Left renal pelvis (tissue), 4 donors: ENCODE data around the gene SLC39A6. TPM values are rescaled to one million over a fixed set of nuclear protein-coding genes. Genes with fewer than 3 reads are reported as not detected.
"Not testable (repeated sequence)": the region's sequence is repeated elsewhere in the genome, so short reads cannot be mapped to it uniquely, and the experiment has no call there.

Experiments used
- DNase-seq, 4 donors: peaks; one replicate each; pipeline ENCODE4 v3.0.0-alpha.2; 2013; ENCODE audit warnings: low read depth in 4 of 4, low spot score in 3 of 4
- polyA plus RNA-seq, 4 donors: library from polyadenylated mRNA; unstranded; fragments of 120-200 nt; gene quantifications; one replicate each; pipeline ENCODE4 v1.2.1, GENCODE V29; 2013; ENCODE audit not compliant: insufficient read length in 4 of 4

SLC39A6 gene
- polyA plus RNA-seq, 4 donors: 54.2 to 89.5 (median 81.4) TPM

DNA sequence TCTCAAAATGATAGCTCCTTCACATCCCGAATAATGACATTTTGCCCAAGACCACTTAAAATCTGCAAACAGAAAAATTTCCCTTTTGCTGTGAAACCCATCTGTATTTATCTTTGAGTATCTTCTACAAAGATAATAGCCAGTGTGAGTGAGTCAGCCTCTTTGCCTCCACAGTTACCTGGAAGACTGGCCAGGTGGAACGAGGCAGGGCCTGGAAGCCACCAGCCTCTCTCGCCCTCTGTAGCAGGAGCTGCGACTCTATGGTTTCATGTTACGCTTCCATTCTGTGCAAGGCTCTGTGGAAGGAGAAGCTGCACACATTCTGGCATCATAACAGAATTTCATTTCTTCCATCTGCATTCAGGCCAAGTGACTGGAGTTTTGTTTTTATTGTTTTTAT lies 10.1 kb upstream of the SLC39A6 start:
- no peak for DNase-seq

DNA sequence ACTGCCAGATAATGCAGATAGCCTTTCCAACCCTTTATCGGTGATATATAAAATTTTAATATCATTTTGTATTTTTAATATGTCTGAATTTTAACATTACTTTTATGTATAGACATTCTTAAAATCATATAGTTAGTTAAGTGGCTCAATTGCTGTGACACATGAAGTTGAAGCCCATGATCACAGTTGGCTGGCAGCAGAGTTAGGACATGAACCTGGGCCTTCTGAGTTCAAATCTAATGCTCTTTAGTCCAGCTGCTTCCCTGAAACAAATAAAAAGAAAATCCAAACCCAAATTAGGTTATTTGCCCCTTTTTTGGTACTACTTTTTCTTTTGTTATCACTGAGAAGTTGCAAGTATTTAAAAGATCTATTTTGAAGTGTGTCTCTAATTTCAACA lies 6.1 kb upstream of the SLC39A6 start:
- no peak for DNase-seq

DNA sequence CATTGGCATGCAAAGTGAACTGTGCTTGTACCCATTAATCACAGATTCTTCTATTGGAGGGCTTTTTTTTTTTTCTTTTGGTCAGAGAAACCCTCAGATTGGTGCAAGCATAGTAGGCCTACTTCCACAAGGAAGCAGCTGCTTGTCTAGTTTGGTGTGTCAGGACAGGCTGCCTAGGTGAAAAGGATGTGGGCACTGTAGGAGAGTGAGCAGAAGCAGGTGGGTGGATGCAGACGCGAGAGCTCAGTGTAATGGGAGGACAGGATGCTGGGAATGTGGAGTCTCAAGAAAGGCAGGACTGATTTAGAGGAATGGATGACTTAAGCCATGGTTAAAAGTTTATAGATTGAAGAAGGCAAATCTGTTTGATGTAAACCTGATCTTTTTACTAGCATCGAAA lies 3.6 kb upstream of the SLC39A6 start:
- DNase-seq: no peak

DNA sequence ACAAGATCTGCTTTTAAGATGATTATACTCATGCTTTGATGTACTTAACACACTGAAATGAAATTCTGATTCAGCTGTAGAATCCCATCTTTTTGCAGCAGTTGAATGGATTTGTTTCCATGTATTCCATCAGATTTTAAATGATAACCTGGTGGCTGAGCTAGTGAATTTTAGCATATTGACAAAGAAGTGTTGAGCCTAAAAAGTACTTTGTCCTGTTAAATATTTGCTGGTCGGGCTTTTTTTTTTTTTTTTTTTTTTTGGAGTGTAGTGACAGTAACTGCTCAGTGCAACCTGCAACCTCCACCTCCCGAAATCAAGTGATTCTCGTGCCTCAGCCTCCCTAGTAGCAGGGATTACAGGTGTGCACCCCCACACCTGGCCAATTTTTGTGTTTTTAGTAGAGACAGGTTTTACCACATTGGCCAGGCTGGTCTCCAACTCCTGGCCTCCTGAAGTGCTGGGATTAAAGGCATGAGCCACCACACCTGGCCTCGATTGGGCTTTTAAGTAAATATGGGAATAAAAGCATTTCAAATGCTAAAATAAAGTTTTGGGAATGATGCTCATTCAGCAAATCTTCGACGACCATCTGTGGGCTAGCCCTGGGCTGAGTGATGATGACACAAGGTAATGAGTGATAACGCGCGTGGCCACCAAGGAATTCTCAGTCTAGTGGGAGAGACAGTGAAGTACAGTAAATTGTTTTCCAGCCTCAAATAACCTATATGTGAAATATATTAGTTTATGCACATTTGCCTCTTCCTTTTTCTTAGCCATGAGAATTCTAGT lies 2.7 kb upstream of the SLC39A6 start:
- no peak for DNase-seq

DNA sequence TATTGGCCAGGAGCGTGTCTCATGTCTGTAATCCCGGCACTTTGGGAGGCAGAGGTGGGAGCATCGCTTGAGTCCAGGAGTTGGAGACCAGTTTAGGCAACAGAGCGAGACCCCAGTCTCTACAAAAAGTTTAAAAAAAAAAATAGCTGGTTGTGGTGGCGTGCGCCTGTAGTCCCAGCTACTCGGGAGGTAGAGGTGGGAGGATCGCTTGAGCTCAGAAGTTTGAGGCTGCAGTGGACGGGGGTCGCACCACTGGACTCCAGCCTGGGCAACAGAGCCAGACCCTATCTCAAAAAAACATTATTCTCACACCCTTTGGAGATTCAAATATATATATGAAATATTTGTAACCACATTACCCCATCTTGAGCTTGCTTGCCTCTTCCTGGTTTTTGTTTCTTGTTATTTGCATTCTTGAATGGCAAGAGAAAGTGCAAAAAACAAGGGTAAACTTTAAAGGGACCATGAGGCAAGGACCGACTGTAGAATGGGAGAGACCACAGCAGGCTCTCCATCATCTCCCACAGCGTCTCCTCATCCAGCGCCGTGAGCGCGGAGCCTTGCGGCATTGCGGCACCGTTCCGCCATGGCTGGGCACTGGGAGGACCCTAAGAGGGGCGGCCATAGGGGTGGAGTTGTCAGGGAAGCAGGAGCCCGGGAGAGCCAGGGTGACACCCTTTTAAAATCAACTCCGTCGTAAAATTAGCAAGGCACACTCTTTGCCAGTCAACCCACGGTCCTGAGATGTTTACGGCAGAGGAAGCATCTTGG lies 1.9 kb upstream of the SLC39A6 start:
- DNase-seq: no peak

DNA sequence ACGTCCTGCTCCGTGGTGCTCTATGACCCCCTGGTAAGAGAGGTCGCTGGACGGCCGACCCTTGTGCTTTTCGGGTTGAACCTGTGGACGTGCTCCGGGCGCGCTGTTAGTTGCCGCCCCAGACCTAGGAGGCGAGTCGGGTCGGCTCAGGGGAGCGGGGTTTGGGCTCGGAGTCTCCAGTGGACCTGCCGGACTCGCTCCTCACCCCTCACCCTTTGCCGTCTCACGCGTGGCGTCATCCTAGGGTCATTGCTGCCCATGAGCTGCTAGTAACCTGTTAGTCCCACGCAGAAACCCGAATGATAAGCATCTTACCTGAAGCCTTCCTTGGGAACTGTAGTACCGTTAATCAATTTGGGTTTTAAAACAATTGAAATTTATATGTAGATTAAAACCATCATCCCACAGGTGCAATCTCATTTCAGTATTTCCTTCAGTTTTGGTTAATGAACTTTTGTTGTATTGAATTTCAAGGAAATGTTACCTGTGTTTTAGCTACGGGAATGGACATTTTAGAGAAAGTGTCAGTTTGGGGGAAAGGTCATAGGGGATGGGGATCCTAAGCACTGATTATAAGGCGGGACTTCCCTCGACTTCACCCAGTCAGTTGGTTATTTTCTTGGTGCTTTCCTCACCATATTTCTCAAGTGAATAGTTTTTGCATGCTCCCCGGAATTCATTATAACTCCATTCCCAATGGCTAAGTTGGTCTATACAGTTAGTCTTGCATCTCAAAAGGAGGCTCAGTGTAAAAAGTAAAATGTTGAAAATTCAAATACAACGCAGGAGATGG lies 1.1 kb upstream of the SLC39A6 start:
- DNase-seq: no peak

DNA sequence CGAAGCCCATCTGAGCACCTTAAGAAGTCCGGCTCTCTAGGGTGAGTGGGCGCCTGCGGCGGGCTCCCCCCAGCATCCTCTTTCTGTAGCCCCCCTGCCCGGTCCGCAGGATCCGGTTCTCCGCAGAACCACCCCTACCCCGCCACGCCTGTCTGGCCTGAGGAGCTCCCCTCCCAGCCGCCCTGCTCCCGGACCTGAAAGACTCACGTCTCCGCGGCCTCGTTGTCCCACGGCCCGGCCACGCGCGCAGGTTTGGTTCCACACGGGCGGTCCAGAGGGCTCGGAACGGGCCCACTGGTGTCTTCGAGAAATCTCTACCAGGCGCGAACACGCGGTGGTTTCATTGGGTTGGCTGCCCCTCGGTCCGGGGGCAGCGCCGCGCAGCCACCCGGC lies 237 bp downstream of the SLC39A6 start:
- no peak for DNase-seq

DNA sequence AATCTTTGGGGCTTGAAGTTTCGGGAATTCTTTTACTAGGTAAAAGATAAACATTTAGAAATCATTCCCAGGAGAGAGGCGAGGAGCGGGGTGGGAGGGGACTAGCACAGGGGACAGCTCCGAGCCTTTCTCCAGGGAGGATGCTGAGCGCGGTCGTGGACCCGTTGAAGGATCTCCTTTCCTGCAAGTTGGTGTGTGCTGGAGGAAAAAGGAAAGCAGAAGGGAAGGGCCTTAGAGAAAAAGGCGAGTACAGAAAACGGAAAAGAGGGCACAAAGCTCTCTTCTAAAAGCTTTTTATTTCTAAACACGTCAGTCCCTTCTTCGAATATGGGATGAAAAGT lies 640 bp downstream of the SLC39A6 start:
- DNase-seq: peak in 2 of 4 donors; percentile 0 to 14

DNA sequence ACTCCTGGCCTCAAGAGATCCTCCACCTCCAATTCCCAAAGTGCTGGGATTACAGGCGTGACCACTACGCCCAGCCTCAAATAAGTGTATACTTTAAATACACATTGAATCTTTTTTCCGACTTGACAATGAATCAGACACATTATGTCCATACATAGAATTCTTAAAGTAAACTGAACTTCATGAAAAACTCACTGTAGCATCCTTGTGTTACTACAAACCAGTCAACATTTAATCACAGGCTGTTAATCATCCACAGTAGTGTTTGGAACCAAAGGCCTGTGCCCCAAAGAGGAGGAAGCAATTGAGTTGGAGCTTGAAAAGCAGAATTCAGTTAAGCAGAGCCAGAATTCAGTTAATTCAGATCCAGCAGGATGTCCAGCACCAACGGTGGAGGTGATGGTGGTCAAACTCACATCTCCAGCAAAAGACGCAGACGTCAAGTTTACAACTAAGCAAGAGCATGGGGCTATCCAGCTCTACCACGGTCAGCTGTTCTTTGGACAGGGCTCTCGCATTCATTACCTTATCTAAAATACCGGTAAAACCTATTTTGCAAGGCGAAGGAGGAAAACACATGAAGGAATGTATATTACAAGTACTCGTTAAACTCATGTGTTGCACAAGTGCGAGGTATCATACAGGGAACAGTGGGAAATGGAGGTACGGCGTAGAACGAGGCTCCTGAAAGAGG lies 1.2 kb downstream of the SLC39A6 start:
- peak; percentile 3 to 18 (median 4) for DNase-seq

DNA sequence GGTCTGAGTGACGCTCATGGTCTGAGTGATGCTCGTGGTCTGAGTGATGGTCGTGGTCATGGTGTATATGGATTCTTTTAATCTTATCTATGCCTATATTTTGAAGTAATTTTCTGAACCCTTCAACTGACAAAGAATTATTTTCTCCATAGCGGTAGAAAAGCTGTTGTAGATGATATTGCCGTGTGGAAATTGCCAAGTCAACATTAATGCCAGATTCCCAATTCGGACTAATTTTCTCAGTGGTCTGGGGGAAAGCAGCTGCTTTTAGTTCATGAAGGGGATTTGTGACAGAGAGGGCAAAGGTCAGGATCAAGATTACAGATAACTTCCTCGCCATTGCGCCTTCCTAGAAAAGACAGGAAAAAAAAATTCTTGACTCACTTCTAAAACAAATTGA lies 2.5 kb downstream of the SLC39A6 start:
- DNase-seq: no peak

DNA sequence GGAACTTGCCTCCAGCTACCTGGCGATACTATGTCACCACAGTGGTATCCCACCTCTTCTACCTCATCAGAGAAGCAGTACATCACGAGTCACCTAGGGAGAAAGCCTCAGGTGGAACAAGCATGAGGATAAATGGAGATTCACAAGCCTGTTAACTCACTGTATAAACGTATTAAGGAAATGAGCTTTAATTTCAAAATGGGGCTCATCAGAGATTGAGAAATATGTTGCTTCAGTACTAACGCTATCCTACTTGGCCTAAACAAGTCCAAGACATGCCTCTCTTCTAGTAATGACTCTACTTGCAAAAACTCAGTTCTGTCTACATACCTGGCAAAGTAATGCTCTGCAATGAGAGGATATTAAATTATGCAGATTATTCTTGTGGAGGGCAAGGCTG lies 4.3 kb downstream of the SLC39A6 start:
- no peak for DNase-seq

DNA sequence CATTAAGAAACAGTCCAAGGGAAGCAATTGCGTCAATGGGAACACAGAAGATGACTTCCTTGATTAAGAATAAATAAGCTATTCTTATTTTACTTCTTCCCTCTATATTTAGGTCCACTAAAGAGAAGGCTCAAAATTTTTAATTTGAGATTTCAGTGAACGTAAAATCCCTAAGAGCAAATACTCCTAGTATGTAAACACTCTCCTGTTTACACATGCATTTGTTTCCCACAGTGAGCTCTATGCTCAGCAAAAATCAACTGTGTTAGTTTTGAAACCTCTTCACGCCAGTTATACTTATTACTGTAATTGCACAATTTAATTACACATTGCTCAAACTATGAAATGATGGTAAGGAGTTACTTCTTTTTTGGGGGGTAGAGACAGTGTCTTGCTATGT lies 8.8 kb downstream of the SLC39A6 start:
- no peak for DNase-seq

DNA sequence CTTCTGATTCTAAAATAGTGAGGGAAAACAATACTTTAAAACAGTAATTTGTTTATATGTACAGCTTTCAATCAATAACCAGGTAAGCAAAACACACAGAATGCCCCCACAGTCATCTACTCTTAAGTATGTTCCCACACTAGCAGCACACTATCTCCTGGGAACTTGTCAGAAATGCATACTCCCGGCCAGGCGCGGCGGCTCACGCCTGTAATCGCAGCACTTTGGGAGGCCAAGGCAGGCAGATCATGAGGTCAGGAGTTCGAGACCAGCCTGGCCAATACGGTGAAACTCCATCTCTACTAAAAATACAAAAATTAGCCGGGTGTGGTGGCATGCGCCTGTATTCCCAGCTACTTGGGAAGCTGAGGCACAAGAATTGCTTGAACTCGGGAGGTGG lies 12.4 kb downstream of the SLC39A6 start:
- DNase-seq: not testable (repeated sequence)

DNA sequence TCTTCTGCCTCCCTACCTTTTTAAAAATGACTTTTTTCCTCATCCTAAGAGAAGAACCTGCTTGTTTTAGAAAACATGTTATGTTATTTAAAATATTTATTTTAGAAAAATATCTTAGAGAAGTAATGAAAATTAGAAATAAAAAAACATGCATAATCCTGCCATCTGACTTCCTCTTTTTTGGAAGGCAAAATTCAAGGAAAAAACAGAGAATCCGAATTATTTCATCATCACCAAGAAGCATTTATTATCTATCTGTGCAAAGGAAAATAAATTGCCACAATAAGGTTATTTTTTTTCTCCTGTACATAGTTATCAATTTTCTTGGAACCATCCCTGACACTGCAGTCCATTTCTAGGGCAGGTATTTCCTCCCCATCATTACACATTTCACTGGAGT lies 14.4 kb downstream of the SLC39A6 start:
- no peak for DNase-seq

DNA sequence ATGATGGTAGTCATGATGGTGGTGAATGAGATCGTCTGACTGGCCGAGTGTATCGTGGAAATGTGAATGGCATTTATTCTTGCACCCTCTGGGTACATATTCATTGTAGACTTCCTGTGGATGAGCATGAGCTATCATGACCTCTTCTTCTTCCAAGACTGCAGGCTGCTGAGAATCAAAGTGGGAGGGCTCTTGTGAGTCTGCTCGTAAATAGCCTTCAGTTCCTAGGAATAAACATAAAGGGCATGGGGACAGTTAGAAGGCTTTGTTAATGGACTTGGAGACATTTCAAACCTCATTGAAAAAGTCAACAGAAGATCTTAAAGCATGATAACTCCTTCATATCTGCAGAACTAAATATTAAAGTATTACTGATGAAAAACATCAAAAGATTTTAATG lies 14.9 kb downstream of the SLC39A6 start:
- no peak for DNase-seq

DNA sequence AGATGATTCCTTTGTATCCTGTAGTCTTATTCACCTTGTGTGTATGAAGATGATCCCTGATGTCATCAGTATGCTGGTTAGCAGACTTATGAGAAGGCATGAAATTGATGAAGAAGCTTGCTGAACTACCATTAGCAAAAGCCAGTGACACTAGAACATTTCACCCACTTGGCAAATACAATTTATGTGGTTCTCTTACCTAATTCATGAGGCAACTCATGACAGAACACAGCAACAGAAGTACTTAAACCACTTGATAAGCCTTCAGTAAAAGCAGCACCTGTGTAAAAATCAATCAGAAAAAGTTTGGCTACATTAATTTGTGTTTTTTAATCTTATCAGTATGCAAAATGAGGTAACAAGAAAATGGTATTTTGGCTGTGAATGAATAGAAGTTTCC lies 16.8 kb downstream of the SLC39A6 start:
- DNase-seq: no peak

DNA sequence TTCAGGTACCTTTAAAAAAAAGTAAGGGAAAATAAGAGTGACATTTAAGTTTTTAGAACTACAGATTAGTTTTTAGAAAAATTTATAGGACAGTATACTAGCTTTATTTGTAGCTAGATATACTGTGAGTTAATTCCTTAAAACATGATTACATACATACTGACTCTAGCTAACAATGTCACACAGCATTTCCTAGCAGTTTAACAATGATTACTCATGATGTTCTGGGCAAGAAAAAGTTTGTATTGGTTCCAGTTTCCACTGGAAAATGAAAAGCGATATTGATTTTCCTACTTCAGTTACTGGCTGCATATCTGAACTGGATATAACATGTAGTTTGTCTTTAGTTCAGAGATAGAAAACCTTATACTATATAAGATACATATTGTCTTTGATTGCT lies 19.4 kb downstream of the SLC39A6 start:
- no peak for DNase-seq

DNA sequence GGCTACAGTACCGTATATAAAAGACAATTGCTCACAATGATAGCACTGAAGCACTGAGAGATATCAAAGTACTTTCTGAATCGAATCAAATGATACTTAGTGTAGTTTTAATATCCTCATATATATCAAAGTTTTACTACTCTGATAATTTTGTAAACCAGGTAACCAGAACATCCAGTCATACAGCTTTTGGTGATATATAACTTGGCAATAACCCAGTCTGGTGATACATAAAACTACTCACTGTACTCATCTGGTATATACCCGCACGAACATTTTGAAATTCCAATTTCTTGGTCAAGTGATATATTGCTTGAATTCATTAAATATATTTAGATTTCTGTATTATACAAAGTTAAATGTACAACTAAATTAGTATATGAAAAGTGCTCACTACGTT lies 20.5 kb downstream of the SLC39A6 start:
- no peak for DNase-seq

DNA sequence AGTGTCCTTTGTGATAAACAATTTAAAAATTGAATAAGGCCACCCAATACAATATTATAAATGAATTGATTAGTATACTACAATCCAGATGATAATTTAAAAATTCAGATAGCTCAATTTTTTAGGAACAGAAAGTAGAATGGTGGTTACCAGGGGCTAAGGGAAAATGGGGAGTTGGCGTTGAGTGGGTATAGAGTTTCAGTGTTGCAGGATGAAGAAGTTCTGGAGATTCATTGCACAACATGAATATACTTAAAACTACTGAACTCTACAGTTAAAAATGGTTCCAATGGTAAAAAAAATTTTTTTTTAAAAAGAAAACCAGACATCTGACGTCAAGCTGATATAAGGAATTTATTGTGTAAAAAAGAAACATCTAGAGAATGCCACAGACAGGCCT lies 20.9 kb downstream of the SLC39A6 start:
- no peak for DNase-seq

DNA sequence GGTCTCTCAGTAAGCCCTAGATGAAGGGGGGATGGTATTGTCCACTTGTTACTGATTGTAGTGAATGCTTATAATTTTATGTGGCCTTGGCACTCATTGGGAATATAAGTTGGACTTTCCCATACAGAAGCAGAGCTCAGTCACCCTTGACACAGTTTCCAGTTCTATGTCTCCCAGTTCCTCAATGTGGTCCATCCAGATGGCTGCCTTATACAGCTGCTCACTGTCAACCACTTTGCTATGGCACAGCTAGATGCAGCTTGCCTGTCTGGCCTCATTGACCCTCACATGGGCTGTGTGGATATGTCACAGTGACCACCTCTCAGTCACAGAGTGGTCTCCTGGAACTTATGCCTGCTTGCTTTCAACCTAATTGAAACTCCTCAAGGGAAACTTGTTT lies 21.7 kb downstream of the SLC39A6 start:
- DNase-seq: no peak

DNA sequence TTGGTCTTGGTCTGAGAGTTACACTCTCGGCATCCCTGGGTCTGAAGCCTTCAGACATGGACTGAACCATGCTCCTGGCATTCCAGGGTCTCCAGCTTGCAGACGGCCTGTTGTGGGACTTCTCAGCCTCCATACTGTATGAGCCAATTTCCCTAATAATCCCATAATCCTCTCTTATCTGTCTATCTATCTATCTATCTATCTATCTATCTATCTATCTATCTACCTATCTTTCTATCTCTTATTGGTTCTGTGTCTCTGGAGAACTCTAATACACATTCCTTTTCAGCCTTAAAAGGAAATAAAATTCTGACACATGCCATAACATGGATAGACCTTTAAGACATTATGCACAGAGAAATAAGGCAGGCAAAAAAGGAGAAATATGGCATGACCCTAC lies 24.4 kb downstream of the SLC39A6 start:
- DNase-seq: no peak
